ENCODE measurements around the gene CDH23.

Gene CDH23

DNA sequence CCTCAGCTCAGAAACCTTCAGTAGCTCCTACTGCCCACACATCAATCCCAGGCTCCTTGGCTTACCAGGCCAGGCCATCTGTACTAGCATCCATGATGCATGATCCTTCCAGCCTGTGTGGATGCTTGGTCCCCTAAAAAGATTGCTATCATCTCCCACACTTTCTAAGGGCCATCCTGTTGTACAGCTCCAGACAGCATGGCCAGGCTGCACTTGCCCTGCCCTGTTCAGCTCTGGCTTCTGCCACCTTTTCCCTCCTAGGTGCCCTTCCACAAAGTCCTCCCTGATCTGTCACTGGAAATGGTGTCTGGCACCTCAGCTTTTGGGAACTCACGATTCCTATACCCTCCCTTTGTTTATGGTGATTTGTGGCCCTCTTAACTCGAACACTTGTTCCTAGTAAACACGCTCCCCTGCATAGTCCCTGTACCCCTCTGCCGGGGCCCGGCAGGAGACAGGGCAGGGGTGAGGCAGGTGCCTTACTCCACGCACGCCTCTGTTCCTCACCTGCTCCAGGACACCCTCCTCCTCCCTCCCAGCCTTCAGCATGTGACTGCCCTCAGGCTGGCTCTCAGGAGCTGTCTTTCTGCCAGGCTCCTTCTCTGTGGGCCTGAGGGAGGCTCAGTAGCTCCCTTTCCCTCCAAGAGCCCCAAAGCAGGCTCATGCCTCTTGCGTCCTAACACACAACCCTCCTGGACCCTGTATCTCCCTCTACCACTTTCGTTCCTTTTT lies 71.8 kb downstream of the CDH23 start:
- DNase-seq = no peak

DNA sequence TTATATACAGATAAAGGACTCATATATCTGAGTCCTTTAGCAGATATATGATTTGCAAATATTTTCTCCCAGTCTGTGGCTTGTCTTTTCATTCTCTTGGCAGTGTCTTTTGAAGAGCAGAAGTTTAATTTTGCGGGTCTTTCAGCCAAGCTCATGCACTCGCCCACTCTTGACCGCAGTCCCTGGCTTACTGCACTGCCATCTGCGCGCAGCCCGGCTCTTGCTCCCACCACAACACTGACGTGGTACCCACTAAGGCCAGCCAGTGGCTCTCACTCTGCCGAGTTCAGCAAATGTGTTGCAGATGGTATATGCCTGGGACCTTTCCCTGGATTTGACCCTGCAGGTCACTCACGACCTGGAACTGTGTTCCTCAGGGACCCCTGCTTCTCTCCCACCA lies 74.3 kb downstream of the CDH23 start:
- DNase-seq = no peak

DNA sequence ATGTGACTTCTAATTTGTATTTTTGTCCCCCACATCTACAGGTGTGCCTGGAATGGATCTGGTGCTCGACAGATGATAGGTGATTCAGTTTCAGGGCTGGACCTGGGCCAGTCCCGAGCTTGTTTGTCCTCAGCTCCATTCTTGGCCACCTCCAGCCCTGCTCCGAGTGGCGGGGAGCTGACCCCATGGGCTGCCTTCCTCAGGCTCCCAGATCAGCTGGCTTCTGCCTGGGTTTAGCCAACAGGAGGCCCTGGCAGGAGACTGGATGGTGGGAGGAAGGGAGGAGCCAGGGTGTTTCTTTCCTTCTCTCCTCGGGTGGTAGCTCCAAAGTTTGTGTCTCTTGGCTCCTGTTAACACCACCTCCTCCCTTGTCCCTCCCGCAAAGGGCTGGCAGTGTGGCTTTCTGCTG lies 75.2 kb downstream of the CDH23 start:
- no peak for DNase-seq

DNA sequence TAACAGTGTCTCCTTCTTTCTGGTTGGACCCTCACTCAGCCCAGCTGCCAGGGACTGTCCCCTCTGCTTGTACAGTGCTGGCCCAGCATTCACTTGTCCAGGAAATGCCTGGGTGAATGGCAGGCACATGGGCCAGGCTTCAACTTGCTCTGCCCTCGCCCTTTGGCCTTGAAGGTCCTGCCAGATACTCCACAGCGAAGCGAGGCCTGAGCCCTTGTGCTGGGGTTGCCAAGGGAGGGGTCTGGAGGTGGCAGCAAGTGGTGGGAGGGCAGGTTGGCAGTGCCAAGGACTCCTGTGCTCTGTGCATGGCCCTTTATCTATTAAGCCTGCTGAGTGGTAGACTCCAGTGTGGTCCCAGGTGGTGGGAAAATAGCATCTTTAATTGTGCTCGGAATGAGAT lies 75.7 kb downstream of the CDH23 start:
- DNase-seq = no peak

DNA sequence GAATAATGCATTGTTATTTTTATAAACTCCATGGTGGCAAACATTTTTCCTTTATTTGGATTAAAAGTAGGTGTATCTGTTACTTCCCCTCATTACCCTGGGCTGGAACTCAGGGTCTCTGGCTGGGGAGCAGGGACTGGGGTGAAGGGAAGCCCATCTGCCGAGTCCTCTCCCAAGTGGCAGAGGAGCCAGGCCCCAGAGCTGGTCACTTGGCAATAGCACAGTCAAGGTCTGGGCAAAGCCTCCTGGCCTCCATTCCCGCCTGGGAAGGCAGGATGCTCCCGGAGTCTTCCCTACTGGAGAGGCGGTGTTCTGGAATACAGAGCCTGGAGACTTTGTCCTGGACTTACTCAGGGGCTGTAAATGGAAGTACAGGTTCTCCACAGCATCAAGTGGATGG lies 76.2 kb downstream of the CDH23 start:
- no peak for DNase-seq

DNA sequence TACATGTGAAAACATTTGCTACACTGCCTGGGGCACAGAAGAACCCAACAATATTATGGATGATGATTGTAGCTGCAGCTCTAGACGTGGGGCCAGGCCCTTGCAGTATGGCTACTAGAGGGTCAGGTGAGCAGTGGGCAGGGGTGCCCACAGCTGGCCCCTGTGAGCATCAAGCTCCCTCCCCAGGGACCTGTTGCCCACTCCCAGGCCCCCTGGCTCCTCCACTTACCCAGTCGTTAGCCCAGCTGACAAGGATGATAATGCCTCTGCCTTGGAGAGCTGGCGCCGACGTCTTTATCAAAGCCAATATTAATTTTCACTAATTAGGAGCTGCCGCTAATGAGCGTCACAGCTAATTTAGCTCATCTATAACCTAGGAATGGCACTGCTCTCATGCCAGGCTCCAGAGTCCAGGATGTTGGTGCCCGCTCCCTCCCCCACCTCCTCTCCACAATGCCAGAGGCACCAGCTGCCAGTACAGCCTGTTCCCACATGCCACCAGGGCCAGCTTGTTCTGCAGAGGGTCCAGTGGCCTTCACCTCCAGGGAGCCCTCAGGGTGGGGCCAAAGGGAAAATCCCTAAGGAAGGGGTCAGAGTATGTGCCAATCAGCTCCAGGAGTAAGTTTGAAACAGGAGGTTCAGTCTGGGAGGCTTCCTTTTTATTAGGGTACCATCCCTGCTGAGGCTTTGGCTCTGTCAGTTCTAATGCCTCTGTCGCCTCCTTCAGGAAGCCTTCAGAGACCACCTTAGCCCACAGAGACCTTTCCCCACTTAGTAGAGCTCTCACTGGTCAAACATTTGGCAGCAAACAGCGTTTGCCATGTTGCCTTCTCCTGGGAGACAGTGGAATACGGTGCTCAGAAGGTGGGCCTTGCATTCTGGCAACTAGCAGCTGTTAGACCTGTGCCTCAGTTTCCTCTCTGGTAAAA lies 77.2 kb downstream of the CDH23 start:
- DNase-seq = no peak

DNA sequence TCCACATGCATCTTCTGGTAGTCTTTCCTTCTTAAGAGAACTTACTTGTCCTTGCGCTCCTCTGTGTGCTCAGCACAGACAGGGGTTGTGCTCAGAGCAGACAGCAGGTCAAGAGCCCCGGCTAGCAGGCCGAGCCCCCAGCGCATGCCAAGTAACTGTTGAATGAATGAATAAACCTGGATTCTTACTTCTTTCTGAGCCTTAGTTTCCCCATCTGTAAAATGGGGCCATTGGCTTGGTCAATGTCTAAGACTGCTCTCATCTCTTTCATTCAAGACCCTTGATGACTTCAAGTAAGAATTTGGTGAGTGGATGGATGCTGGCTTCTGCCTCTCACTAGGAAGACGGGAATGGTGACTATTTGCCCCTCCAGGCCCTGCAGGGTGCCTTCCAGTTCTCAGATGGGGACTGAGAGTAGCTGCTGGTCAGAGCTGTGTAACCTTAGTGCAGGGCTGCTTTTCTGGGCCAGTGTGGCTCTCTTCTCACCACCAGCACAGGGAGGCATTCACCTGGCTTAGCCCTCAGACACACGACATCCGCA lies 78.1 kb downstream of the CDH23 start:
- no peak for DNase-seq

DNA sequence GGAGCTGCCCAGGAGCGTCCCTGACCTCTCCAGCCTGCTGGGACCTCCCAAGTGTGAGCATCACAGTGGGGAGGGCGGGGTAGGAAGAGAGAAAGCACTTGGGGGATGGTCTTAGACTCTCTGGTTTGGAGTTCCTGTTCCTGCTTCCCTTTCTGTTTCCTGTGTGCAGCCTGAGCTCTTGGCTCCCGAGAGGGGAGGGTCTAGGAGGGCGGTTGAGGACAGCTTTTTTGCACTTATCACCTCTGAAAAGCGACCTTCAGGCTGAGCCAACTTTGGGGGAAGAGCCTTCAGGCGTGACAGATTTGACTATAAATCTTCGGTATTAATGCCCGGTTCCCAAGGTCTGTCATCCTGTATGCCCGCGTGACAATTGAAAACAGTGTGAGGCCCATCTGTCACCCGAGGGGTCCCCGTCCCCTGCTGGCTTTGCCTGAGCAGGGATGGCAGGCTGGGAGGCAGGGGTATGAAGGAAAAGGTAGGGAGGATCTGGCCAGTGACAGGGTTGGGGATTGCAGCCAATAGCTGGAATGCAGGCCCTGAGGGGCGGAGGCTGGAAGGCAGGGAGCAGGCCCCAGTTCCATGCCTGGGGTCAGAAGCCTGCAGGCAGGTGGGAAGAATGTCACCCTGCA lies 78.6 kb downstream of the CDH23 start:
- DNase-seq = peak; percentile 85 to 91

DNA sequence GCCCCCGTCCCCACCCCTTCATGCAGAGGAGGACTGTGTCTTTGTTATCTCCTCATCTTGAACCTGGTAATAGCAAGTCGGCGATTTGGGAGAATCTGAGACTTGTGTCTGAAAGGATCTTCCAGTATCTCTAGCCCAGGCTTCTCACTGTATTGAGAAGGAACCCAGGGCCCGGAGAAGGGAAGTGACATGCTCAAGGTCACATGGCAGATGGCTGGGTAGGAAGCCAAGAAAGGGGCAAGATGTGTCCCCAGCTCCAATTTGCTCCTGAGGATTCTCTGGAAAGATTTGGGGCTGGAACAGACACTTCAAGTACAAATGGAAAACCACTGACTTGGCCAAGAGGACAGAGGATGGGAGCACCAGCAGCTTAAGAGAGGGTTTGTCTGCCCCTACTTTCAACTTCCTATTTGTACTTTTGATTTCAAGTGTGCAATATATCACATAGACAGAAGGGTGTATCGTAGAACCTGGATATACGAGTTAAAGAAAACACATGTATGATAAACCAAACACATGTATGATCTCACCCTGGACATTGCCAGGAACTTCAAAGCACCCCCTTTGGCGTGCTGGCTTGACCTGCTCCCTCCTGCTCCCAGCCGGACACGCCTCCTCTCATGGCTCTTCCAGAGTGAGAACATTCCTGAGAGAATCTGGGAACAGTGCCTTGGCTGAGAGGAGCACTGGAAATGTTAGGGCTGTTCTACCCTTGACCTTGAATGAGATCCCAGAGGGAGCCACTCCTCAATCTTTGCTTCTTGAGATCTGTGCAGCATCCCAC lies 79.7 kb downstream of the CDH23 start:
- no peak for DNase-seq

DNA sequence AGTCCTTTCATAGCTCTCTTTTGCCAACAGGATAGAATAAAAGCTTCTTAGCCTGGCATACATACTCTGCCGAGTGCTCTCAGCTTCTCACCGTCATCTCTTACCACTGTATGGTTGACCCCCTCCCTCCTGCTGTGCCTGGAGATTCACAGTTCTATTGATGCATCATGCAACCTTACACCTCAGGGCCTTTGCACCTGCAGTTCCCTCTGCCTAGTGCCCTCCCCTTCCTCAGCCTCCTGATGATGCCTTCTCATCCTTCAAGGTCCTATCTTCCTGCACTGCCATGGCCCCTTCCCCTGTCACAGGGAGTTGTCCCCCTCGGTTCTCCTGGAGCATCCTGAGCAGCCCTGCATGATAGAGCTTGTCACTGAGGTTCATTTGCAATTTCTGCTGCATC lies 81.5 kb downstream of the CDH23 start:
- DNase-seq = no peak

DNA sequence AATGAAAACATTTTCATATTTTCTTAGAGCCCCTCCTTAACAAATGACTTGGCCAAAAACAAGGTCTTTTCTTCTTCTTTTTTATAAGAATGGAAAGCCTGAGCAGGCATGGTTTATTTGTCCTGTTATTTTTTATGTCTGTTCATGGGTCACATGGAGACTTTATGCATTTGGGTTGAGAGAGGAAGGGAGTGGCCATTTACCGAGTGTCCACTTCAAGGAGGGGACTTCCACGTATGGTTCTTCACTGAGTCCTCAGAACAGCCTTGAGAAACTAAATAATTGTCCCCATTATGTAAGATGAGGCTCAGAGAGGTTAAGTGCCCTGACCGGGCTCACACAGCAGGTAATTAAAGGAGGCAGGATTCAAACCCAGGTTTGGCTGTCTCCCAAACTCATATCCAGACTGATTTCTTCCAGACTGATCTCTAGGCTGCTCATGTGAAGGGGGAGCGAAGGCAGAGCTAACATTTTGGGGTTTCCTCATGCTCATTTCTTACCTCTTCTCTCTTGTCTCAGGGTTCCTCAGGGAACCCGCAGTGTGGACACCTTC lies 82.2 kb downstream of the CDH23 start:
- DNase-seq = no peak

DNA sequence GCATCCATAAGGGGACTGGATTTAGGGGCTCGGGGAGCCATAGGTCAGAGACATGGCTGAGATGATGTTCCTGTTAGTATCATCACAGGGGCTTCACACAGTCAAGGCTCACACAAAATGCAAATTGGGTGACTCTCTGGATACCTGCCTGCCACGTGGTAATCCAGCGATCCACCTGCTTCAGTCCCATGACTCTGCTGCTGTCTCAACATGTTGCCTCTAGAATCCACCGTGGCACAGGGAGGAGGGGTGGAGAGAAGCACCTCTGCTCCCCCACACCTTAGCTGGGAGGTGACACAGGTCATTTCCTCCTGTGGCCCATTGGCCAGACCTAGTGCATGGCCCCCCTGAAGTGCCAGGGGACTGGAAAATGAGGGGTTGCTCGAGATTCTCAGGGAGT lies 83.1 kb downstream of the CDH23 start:
- no peak for DNase-seq

DNA sequence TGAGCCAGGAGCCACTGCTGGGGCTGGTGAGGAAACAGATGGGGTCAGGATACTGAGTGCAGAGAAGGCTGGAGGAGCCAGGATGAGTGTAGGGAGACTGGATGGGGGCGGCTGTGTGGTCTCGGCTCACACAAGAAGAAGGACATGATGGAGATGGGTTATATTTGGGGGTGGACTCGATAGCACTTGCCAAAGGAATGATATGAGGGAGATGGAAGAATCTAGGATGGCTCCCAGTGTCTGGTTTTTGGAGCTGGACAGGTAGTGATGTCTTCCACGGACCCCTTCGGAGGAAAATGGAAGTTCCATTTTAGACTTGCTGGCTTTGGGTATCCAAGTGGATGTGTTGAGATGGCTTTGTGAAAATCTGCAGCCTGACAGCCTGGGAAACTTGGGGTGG lies 83.9 kb downstream of the CDH23 start:
- no peak for DNase-seq

DNA sequence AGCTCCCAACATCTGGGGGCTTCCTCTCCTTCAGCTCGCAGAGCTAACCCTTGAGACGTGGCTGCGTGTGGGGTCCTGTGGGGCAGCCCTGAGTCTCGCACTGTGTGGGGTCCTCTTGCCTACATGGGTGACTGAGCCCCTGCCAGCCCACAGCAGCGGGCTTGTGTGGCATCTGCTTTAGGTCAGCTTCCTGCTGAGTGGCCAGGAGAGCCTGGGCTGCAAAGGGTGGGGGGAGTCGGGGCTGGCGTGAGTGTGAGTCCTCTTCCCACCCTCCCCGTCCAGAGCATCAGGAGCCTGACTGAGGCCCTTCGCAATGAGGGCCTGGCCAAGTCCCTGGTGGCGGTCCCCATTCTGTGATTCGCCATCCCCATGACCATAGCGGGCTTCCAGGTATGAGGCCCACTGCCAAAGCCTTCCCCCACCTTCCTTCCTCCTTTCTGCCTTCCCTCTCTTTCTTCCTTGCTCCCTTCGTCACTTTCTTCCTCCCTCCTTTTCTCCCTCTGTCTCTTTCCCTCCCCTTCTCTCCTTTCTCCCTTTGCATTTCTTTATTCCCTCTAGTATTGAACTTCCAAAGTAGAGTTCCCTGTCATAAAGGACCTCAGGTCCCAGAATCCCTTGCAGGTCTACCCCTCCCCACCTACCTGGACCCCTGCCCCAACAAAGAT lies 85.2 kb downstream of the CDH23 start:
- DNase-seq = no peak

DNA sequence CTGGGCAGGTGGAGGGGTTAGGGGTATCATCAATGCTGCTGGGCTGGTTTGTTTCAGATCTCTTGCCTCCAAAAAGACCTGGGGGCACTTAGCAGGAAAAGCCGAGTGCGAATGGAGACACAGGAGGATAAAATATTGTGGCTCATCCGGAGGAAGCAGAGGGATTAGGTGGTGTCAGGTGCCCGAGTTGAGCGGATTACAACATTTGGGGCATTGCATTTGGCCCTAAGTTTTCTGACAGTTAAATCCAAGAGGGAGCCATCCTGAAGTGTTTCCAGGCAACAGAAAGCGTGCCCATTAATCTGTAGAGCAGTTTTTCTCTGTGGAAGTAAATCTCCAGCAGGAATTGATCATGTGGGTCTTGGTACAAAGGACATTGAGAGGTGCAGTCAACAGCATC lies 85.9 kb downstream of the CDH23 start:
- DNase-seq = no peak

DNA sequence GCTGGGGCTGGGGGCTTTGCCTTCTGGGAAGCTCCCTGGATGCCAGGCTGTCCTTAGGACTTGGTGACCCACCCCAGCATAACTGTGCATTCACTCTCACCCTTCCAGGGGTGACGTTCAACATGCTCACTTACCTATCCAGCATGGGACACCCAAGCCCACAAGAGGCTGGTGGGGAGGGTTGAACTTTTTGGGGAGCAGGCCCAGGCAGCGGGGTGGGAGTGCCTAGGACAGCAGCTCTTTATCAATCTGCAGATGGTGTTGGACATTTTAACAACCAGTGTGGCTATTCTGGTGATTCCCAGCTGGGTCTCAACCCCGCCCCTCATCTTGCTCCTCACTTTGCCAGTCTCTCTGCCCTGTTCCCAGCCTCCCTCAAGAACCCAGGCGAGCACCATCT lies 86.4 kb downstream of the CDH23 start:
- no peak for DNase-seq

DNA sequence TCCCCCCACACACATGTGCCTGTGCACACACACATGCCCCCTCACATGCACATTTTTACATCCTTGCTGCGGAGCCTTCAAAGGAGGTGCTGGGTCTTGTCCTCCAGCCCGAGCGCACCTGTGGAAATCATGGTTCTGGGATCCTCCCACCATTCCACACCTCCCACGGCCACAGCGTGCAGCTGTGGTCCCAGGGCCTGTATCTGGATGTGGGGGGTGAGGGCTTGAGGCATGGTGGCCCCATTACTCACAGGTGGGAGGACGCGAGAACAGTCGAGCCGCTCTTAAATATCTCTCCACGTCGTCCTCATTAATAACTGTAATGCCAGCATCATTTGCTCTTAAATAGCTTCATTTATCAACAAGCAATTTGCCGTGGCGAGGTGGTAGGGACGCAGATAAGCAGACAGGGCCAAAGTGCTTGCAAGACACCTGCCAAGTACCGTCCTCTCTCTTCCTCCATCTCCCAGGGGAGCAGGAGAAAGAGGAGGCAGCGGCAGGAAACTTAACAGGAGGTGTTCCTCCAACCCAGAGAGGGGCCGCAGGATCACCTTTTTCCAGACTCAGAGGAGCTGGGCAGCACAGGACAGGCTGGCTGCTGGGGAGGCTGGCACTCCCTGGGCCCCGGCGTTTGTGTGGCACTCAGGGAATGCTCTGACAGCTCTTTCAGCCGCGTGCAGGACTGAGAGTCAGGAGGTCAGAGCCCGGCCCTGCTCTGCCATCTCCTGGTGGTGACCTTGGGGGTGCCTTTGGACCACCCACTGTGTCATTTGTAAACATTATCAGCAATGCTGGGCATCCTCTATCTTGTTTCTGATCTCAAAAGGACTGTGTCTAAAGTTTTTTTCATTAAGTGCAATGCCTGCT lies 87.4 kb downstream of the CDH23 start:
- DNase-seq = no peak

DNA sequence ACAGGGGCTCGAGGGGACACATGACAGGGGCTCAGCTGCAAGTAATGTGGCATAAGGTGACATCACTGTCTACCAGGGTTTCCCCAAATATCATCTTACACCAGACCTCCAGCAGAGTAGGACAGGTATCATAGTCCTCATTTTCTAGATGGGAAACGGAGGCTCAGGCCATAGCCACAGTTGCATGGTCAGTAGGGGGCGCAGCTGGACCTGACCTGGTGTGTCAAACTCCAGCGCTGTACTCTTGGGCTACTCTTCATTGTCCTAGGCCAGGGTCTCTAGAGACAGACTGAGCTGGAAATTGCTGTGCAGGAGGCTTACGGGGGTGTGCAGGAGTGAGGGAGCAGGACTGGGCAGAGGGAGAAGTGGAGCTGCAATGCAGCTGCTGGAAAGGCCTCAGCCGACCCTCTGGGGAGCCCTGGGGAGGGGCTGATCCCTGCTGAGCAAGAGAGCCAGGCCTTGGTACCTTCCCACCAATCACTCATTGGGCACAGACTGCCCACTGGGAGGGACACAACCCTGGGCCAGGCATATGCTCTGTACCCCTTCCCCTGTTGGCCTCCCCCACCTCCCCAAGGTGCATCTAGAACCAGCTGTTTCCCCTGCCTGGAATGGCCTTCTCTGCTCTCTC lies 89.9 kb downstream of the CDH23 start:
- peak; percentile 36 to 51 for DNase-seq

DNA sequence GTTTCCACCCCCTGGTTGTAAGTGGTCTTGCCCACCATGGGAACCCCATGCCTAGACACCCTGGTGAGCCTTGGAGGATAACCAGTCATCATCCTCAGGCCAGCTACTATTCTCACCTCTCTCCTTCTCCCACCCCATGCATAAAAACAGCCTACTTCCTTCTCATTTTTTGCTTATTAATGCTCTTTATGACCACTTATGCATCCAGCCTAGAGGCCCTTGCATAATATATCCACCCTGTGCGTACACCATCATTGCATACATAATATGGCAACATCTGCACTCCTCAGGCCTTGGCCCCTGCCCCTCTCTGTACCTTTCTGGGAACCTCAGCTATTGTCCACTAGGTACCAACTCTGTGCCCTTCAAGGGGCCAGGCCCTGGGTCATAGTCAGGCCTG lies 91.0 kb downstream of the CDH23 start:
- DNase-seq = no peak

DNA sequence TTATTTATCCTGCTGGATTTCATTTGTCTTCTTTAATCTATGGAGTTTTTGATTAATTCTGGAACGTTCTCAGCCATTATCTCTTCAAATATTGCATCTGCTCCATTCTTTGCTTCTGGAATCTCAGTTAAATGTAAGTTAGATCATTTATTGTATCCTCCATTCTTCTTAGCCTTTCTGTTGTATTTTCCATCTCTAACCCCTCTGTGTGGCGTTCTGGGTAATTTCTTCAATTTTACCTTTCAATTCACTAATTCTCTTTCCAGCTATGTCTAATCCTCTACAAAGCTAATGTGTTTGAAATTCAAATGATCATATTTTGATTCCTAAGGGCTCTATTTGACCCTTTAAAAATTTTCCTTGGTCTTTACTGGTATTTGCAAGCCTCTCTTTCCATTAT lies 92.4 kb downstream of the CDH23 start:
- DNase-seq = no peak
